ENCODE results near the gene TMEM108.

TMEM108 gene

GRCh38 chr3:133393691-133394474 lies 355.7 kb downstream of the TMEM108 start:
- no peak for DNase-seq

GRCh38 chr3:133394561-133395311 lies 356.5 kb downstream of the TMEM108 start:
- no peak for DNase-seq

GRCh38 chr3:133396906-133397305 lies 358.7 kb downstream of the TMEM108 start:
- DNase-seq, result no peak

GRCh38 chr3:133400006-133400515 lies 361.9 kb downstream of the TMEM108 start, which contains the start of gene BFSP2:
Gene BFSP2 (plus strand): TSS chr3:133400056. CDS start chr3:133400084, 28 bp downstream.
- no peak for DNase-seq

- DNase-seq, result no peak
Measured at GRCh38 chr3:133401374-133402135, 363.4 kb downstream of the TMEM108 start.

GRCh38 chr3:133404920-133405319 lies 366.7 kb downstream of the TMEM108 start:
- DNase-seq, result no peak

- no peak for DNase-seq
Measured at GRCh38 chr3:133408366-133408765, 370.2 kb downstream of the TMEM108 start.

GRCh38 chr3:133408961-133409360 lies 370.8 kb downstream of the TMEM108 start:
- DNase-seq, result no peak

GRCh38 chr3:133410191-133410892 lies 372.2 kb downstream of the TMEM108 start:
- DNase-seq, result no peak

- no peak for DNase-seq
Measured at GRCh38 chr3:133412183-133413132, 374.3 kb downstream of the TMEM108 start.

- DNase-seq, result no peak
Measured at GRCh38 chr3:133413161-133414020, 375.2 kb downstream of the TMEM108 start.

GRCh38 chr3:133414021-133414392 lies 375.8 kb downstream of the TMEM108 start:
- DNase-seq, result no peak

GRCh38 chr3:133418361-133418760 lies 380.2 kb downstream of the TMEM108 start:
- no peak for DNase-seq

GRCh38 chr3:133419151-133419909 lies 381.1 kb downstream of the TMEM108 start:
- DNase-seq, result no peak

GRCh38 chr3:133424937-133425869 lies 387.0 kb downstream of the TMEM108 start:
- no peak for DNase-seq

- DNase-seq, result no peak
Measured at GRCh38 chr3:133425898-133426297, 387.7 kb downstream of the TMEM108 start.

GRCh38 chr3:133426721-133427120 lies 388.5 kb downstream of the TMEM108 start:
- DNase-seq, result no peak

- DNase-seq, result no peak
Measured at GRCh38 chr3:133428552-133428951, 390.4 kb downstream of the TMEM108 start.

Measured in activated T-cell treated with anti-CD3 and anti-CD28 coated beads for 4 hours (primary cell).